NAMALWA (cell line): ENCODE measurements around the gene PRKACB.

Experiments used
- DNase-seq: peaks from one replicate; pipeline ENCODE4 v3.0.0-alpha.2; 2015; ENCODE audit warnings: low spot score

PRKACB gene

GRCh38 chr1:84156210-84156621 lies 12.1 kb downstream of the PRKACB start:
- DNase-seq = no peak

DNA sequence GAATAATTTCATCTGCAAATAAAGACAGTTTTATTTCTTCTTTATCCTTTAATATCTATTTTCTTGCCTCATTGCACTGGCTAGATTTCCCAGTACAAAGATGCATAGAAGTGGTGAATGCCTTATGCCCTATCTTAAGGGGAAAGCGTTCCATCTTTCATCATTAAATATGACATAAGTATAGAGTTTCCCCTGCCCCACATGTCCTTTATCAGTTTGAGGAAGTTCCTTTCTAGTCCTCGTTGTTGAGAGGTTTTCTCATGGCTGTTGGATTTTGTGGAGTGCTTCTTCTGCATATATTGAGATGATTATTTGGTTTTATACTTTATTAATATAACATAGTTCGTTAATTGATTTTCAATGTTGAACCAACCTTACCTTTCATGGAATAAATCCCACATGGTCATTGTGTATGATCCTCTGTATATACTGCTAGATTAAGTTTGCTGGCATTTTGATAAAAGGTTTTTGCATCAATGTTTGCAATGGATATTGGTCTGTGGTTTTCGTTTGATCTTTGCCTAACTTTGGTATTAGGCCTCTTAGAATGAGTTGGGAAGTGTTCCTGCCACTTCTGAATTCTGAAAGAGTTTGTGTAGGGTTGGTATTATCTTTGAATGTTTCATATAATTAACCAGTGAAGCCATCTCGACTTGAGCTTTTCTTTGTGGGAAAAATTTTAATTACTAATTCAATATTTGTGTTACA lies 15.6 kb downstream of the PRKACB start:
- no peak for DNase-seq

DNA sequence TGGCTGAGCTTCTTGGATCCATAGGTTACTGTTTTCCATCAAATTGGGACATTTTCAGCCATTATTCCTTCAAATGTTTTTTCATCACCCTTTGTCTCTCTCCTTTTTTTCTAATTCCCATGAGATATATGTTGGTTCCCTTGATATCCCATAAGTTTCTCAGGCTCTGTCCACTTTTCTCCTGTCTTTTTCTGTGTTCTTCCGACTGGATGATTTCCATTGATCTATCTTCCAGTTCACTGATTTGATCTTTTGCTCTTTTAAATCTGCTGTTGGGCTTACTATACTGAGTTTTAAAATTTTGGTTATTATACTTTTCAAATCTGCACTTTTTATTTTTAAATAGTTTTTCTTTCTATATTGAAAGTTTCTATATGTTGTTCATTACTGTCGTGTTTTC lies 18.2 kb downstream of the PRKACB start:
- no peak for DNase-seq

DNA sequence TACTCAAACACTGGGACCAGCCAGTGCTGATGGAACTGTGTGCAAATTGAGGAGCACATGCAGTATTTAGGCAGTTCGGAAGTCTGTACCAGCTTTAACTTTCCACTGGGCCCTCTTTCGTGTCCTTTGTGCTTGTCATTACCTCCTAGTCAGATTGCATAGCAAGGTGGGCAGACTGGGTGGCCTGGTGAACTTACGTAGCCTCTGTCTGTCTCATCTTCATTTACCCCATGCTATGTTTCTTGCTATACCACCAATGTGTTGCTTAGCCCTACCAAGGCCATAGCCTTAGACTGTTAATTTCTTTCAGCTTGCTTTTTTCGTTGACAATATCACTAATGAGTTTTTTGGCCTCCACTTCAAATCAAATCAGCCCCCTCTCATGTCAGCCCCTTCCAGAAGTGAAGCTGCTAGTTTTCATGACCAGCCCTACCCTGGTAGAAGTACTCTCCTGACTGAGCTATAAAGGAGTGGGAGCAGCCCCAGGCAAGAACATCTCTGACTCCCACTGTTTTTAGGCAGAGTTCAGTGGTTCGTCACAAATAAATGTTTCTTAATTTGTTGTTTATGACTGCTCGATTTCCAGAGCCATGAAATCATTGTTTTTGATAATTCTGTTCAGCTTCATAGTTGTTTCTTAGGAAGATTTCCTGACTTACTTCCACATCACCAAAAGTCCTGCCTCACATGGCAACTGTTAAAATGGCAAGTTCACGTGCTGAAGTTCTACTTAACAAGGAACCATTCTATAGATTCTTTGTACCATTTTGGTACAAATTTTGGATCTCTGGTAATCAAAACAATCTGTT lies 19.3 kb downstream of the PRKACB start:
- no peak for DNase-seq

DNA sequence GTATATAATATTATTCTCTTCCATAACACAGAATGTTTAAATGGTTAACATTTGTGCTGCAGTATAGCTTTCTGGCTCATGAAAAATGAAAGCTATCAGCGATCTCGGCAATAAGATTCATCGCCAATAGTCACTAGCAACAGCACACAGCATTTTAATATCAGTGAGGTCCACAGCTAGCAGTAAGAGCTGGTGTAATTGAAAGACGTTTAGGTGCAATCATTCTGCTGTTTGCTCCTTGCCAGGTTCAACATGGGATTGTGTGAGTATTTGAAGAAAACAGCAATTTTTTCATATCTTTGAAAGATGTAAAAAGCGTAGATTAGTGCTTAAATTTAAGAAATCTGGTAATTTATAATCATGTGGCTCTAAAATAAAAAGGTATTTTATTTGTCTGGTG lies 20.1 kb downstream of the PRKACB start:
- no peak for DNase-seq

DNA sequence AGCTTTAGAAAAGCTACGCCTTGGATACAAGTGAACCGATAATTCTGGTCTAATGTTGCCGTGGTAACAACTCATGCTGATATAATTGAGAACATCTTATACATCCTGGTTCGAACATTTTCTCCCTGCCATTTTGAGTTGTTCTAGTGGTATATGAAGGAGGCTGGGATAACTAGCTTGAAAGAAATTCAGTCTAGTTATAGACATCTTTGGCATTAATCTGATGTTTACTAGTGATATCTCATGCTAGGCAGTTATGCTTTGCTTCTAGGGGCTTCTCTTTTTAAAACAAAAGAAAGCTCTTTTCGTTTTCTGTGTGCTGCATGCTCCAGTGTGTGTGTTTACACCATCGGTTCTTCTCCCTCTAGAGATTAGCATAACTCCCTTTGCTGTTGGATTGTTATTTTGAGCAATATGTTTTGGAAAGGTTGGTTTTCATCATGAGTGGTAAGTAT lies 20.5 kb downstream of the PRKACB start:
- DNase-seq = no peak

- no peak for DNase-seq
These were observed 21.5 kb downstream of the PRKACB start for GRCh38 chr1:84165601-84166000.

GRCh38 chr1:84166797-84167196 lies 22.7 kb downstream of the PRKACB start:
- DNase-seq = no peak

DNA sequence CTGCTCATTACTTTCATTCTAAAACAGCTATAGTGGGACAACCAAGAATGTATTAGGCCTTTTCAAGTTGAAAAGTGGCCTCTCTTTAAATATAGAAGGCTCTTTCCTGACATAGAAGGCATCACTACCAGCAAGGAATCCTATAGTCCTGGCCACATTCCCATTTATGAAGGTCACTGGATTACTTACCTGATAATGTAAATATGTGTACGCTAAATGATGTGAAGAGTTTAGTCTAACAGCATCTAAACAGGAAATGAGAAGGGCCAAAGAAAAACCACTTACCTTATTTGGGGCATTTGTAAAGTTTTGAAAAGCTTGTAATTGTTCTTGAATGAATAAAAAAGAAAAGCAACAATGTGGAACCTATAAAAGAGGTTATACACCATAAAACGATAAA lies 24.7 kb downstream of the PRKACB start:
- no peak for DNase-seq

- no peak for DNase-seq
These were observed 26.1 kb downstream of the PRKACB start for GRCh38 chr1:84170171-84170570.

DNA sequence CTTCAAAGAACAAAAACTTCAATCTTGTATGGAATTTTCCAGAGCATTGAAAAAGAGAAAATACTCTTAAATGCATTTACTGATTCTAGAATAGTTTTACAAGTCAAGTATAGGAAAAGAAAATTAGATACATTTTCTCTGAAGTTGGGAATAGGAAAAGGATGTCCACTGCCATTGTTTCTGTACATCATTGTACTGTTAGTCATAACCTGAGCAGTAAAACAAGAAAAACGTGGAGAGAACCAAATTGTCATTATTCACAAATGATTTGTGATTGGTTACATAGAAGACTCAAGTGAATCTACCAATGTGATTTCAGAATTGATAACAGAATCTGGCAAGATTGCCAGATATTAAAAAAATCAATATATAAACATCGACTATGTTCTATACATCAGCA lies 27.4 kb downstream of the PRKACB start:
- DNase-seq = no peak

DNA sequence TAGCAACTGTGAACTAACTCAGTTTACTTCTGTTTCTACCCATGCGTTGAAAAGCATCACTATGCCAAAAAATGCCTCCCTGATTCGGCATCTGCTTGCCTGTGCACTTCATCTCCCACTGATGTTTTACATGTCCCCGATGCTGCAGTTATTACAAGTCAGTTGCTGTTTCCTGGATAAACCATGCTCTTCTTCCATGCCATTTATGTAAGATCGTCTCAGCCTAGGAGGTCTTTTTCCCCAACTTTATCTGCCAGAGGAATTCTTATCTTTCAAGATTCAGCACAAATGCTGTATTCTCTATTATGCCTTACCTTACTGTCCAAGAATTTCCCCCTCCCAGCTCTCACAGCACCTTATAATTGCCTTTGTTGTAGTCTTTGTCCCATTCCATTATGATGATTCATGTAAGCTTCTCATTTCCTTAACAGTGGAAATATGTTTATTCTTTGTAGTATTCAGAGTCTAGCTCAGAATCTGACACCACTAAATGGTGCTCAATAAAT lies 30.0 kb downstream of the PRKACB start:
- no peak for DNase-seq

- DNase-seq = no peak
These were observed 37.4 kb downstream of the PRKACB start for GRCh38 chr1:84181350-84182005.

GRCh38 chr1:84190455-84190854 lies 46.4 kb downstream of the PRKACB start:
- no peak for DNase-seq

DNA sequence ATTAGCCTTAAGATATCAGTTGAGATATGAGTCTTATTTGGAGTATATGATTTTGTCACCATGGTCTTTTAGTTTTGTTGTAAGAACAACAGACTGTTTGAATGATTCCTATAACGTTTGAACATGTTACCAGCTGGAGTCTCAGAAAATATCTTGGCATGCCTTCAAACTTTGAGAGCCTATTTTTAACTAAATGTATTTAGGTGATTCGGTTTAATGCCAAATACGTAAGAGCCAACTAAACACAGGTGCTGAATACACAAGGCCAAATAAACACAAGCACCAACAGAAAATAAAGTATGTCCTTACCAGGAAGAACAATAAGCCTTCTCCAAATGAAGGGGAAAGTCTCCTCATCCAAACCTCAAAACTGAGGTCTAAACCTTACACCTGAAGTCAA lies 48.6 kb downstream of the PRKACB start:
- DNase-seq = no peak

DNA sequence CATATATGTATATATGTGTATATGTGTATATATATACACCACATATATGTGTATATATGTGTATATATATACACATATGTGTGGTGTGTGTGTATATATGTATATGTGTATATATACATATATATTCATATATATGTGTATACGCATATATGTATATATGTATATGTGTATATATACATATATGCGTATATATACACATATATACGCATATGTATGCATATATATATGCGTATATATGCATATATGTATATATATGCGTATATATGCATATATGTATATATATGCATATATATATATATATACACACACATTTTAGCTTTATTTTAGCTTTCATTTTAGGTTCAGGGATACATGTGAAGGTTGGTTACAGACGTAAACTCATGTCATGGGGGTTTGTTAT lies 54.8 kb downstream of the PRKACB start:
- no peak for DNase-seq

DNA sequence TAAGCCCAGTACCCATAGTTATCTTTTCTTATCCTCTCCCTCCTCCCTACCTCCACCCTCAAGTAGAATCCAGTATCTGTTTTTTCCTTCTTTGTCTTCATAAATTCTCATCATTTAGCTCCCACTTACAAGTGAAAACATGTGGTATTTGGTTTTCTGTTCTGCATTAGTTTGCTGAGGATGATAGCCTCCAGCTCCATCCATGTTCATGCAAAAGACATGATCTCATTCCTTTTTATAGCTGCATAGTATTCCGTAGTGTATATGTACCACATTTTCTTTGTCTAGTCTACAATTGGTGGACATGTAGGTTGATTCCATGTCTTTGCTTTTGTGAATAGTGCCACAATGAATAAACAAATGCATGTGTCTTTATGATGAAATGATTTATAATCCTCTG lies 55.2 kb downstream of the PRKACB start:
- no peak for DNase-seq

DNA sequence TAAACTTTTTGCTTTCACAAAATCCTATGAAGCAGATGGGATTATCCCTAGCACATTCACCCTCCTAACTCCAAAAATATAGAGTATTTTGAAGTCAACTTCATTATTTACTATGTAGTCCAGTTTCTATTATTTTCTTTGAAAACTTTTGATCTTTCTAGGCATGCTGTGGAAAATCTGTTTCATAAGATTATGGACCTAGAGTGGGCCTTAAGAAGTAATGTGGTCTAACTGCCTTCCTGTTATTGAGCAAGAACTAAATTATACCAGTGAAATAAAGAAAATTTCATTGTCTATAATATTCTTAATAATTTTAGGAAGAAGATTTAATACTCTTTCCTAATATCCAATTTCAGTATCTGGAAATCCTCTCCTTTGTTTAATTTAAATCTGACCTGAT lies 58.1 kb downstream of the PRKACB start:
- DNase-seq = no peak

DNA sequence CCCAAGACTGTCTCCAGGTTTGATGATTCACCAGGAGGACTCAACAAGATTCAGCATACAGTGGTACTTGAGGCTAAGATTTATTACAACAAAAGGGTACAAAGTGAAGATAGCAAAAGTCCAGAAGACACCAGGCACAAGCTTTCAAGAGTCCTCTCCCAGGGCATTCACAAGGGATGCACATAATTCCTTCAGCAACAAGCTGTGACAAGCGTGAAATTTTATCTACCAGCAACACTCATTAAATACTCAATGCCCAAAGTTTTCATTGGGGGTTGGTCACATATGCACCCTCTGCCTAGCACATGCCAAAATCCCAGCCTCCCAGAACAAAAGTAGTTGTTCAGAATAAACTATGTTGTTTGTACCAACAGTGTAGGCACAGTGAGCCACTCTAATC lies 62.3 kb downstream of the PRKACB start:
- no peak for DNase-seq

GRCh38 chr1:84208935-84209334 lies 64.9 kb downstream of the PRKACB start:
- DNase-seq = no peak

DNA sequence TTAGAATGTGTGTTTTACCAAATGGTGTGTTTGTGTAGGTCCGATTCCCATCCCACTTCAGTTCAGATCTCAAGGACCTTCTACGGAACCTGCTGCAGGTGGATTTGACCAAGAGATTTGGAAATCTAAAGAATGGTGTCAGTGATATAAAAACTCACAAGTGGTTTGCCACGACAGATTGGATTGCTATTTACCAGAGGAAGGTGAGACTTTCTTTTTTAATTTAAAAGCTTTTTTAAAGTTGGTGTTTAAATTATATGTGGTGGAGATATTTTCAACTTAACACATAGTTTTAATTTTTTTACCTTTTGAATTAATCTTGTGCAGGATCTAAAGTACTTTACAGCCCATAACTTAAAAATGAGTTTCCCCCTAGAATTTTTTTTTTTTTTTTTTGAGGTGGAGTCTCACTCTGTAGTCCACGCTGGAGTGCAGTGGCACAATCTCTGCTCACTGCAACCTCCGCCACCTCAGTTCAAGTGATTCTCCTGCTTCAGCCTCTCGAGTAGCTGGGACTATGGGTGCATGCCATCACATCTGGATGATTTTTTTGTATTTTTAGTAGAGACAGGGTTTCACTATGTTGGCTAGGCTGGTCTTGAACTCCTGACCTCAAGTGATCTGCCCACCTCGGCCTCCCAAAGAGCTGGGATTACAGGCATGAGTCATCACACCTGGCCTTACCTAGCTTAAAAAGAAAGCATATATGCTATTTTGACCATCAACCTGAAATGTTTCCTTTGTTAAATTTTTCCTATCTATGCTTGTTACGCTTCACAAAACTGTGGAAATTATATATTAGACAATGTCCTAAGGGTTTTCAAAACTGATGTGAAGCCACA lies 70.3 kb downstream of the PRKACB start:
- no peak for DNase-seq

- no peak for DNase-seq
These were observed 73.2 kb downstream of the PRKACB start for GRCh38 chr1:84217239-84217638.
